ENCODE results near the gene SPATC1L. TPM values are rescaled to one million over a fixed set of nuclear protein-coding genes. Genes with fewer than 3 reads are reported as not detected.

The SPATC1L gene
- total RNA-seq, 2 donors from 2014 or later = 29.5 to 31.9 TPM

DNA sequence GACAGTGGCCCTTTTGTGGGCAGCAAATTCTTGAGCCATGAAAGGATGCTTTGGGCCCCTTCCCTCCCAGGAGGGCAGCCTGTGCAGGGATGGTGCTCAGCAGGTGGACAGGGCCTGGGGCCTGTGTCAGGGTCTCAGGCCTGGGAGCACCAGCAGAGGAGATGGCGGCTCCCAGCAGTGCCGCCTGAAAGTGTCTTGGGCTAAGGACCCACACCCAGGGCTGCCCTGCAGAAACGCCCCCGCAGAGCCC lies 52.7 kb downstream of the SPATC1L start:
- Mint-ChIP-seq H3K27ac (no peak overlapping the region), H3K36me3 (ENCODE audit: low read depth) (peaks cover 5% of the 10 kb centered on the region), H3K9me3 (no peaks in the 10 kb centered on the region), H3K4me3 (no peak overlapping the region), H3K27me3 (ENCODE audit: insufficient read depth) (peaks cover 1% of the 10 kb centered on the region), H3K4me1 (no peaks in the 10 kb centered on the region)
- Histone ChIP-seq H3K4me1 (ENCODE audit: control insufficient read depth, insufficient read depth, low read length) (no peaks in the 10 kb centered on the region), H3K4me3 (ENCODE audit: low read length) (no peak overlapping the region), H3K27me3 (ENCODE audit: control insufficient read depth, insufficient read depth, low read length, poor library complexity, severe bottlenecking) (no peaks in the 10 kb centered on the region), H3K9ac (ENCODE audit: extremely low read depth, low read length, poor library complexity, severe bottlenecking) (no peak overlapping the region), H3K36me3 (ENCODE audit: control insufficient read depth, insufficient read depth, low read length) (peaks cover 6% of the 10 kb centered on the region), H3K27ac (ENCODE audit: low read depth, low read length) (no peak overlapping the region), H3K9me3 (ENCODE audit: control insufficient read depth, low read length) (no peaks in the 10 kb centered on the region)
- WGBS, 2 experiments (ENCODE audit: insufficient coverage in 1 of 2, insufficient read length in 1 of 2) = 90 to 94% methylated on average over 3 to 4 of the region's 4 CpGs
- TF ChIP-seq CTCF (conservative IDR thresholded peaks at IDR 0.05) = no peak
- DNase-seq = no peak

GRCh38 chr21:46130831-46131587 lies 53.2 kb downstream of the SPATC1L start:
- no peak for DNase-seq
- H3K27me3 Mint-ChIP-seq (ENCODE audit: insufficient read depth) = peaks cover 1% of the 10 kb centered on the region
- 92 to 94% methylated on average over 13 to 22 of the region's 22 CpGs for WGBS, 2 experiments (ENCODE audit: insufficient coverage in 1 of 2, insufficient read length in 1 of 2)
- H3K36me3 Mint-ChIP-seq (ENCODE audit: low read depth) = peaks cover 7% of the 10 kb centered on the region
- H3K4me1 Mint-ChIP-seq = no peaks in the 10 kb centered on the region
- Histone ChIP-seq H3K9me3 (ENCODE audit: control insufficient read depth, low read length) (no peaks in the 10 kb centered on the region), H3K36me3 (ENCODE audit: control insufficient read depth, insufficient read depth, low read length) (peaks cover 7% of the 10 kb centered on the region), H3K4me3 (ENCODE audit: low read length) (no peak overlapping the region), H3K9ac (ENCODE audit: extremely low read depth, low read length, poor library complexity, severe bottlenecking) (no peak overlapping the region), H3K27me3 (ENCODE audit: control insufficient read depth, insufficient read depth, low read length, poor library complexity, severe bottlenecking) (no peaks in the 10 kb centered on the region), H3K4me1 (ENCODE audit: control insufficient read depth, insufficient read depth, low read length) (no peaks in the 10 kb centered on the region), H3K27ac (ENCODE audit: low read depth, low read length) (no peak overlapping the region)
- no peak for TF ChIP-seq CTCF (conservative IDR thresholded peaks at IDR 0.05)
- no peak overlapping the region for H3K4me3 Mint-ChIP-seq
- no peaks in the 10 kb centered on the region for H3K9me3 Mint-ChIP-seq
- H3K27ac Mint-ChIP-seq = no peak overlapping the region

- no peak overlapping the region for H3K27ac ChIP-seq (ENCODE audit: low read depth, low read length)
- Mint-ChIP-seq H3K27ac (no peak overlapping the region), H3K36me3 (ENCODE audit: low read depth) (peaks cover 12% of the 10 kb centered on the region), H3K4me1 (no peaks in the 10 kb centered on the region), H3K9me3 (no peaks in the 10 kb centered on the region), H3K27me3 (ENCODE audit: insufficient read depth) (no peaks in the 10 kb centered on the region), H3K4me3 (no peak overlapping the region)
- no peaks in the 10 kb centered on the region for H3K9me3 ChIP-seq (ENCODE audit: control insufficient read depth, low read length)
- no peak overlapping the region for H3K9ac ChIP-seq (ENCODE audit: extremely low read depth, low read length, poor library complexity, severe bottlenecking)
- no peak for DNase-seq
- TF ChIP-seq CTCF (conservative IDR thresholded peaks at IDR 0.05) = no peak
- H3K4me3 ChIP-seq (ENCODE audit: low read length) = no peak overlapping the region
- no peaks in the 10 kb centered on the region for H3K27me3 ChIP-seq (ENCODE audit: control insufficient read depth, insufficient read depth, low read length, poor library complexity, severe bottlenecking)
- peaks cover 10% of the 10 kb centered on the region for H3K36me3 ChIP-seq (ENCODE audit: control insufficient read depth, insufficient read depth, low read length)
- H3K4me1 ChIP-seq (ENCODE audit: control insufficient read depth, insufficient read depth, low read length) = no peaks in the 10 kb centered on the region
- 94 to 95% methylated on average over 18 to 27 of the region's 27 CpGs for WGBS, 2 experiments (ENCODE audit: insufficient coverage in 1 of 2, insufficient read length in 1 of 2)
These were observed 54.2 kb downstream of the SPATC1L start for GRCh38 chr21:46129846-46130651.
